Esophagus squamous epithelium (tissue), 5 donors: ENCODE data around the gene SETBP1. TPM values are rescaled to one million over a fixed set of nuclear protein-coding genes. Genes with fewer than 3 reads are reported as not detected.
A peak's percentile ranks its signal among the peaks of the same experiment; 100 is the strongest.

ENCODE experiments used
- DNase-seq: peaks from one replicate; lab custom pipeline; 2025; lab: John Stamatoyannopoulos, UW
- H3K27ac ChIP-seq, 4 donors: fragments of 200-600 bp; sonication (generic); one replicate each; pipeline ENCODE4 v1.5.1; 2016 to 2019; ENCODE audit warnings: mild to moderate bottlenecking in 1 of 4
- H3K27me3 ChIP-seq, 4 donors: fragments of 200-600 bp; sonication (generic); 1 replicate in 3 of 4; 2 replicates in 1 of 4; pipeline versions ENCODE4 v1.5.1 to v1.6.0; 2017 to 2021; ENCODE audit warnings: antibody characterized with exemption in 1 of 4
- H3K36me3 ChIP-seq, 3 donors: fragments of 200-600 bp; sonication (generic); one replicate each; pipeline ENCODE4 v1.5.1; 2016 to 2019
- H3K4me1 ChIP-seq, 3 donors: fragments of 200-600 bp; sonication (generic); one replicate each; pipeline ENCODE4 v1.5.1; 2017 to 2019
- H3K4me3 ChIP-seq, 4 donors: fragments of 200-600 bp; sonication (generic); 1 replicate in 3 of 4; 2 replicates in 1 of 4; pipeline ENCODE4 v1.5.1; 2016 to 2019; ENCODE audit warnings: mild to moderate bottlenecking in 2 of 4, moderate library complexity in 1 of 4
- H3K9me3 ChIP-seq, 3 donors: fragments of 200-600 bp; sonication (generic); one replicate each; pipeline ENCODE4 v1.5.1; 2016 to 2019
- POLR2A ChIP-seq, 4 donors: fragments of 450-650 bp; IDR thresholded peaks; one replicate each; pipeline ENCODE4 v1.6.1; 2017; ENCODE audit warnings: antibody characterized with exemption in 4 of 4, mild to moderate bottlenecking in 4 of 4, moderate library complexity in 3 of 4
- WGBS, 2 donors: methylation state at CpG; one replicate each; pipeline ENCODE4 v1.1.5; 2018; 5-methylcytosine and 5-hydroxymethylcytosine counted together
- intact Hi-C: fragments of 100-400 bp; cut with DNase I; formaldehyde crosslinking; loops from one replicate; pipeline ENCODE4 v1.15.0; 2022
- total RNA-seq, 4 donors: library from RNA; depleted of rRNA; stranded (reverse); fragments of >200 nt; gene quantifications; one replicate each; pipeline ENCODE4 v1.1.0, GENCODE V29; 2016
- TF ChIP-seq, protein P1 (sequence below), 6 experiments: fragments of 450-650 bp in 4 of 6; fragments of 200-600 bp in 2 of 6; sonication (generic) in 2 of 6; IDR thresholded peaks; one replicate each; pipeline ENCODE4 v1.5.1; 2016 to 2019; ENCODE audit warnings: antibody characterized with exemption in 6 of 6, mild to moderate bottlenecking in 4 of 6, moderate library complexity in 4 of 6
- donor health status: DM: yes; HTN: yes; CAD: no.

SETBP1 gene
- total RNA-seq, 4 donors from 2014 or later = 2.6 to 18.5 (median 6.4) TPM

DNA sequence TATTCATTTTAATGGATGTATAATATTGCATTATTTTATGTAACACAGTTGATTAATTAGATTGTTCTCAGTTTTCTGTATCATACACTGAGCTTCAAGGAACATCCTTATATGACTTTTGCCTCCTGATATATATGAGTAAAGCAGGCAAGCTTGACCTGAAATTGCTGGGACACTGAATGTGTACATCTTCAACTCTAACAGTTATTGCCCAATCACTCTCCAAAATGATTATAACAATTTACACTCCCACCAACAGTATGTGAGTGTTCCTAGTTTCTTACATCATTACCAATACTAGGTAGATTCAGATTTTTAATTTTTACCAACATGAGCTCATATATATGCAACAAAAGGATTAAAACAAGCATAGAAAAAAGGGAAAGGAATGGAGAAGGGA, 379.4 kb downstream of the SETBP1 start:
- no peaks in the 10 kb centered on the region for H3K27me3 ChIP-seq
- DNase-seq = no peak
- peaks cover 0 to 14% (median 0%) of the 10 kb centered on the region in 3 donors for H3K36me3 ChIP-seq
- TF ChIP-seq, protein P1, sequence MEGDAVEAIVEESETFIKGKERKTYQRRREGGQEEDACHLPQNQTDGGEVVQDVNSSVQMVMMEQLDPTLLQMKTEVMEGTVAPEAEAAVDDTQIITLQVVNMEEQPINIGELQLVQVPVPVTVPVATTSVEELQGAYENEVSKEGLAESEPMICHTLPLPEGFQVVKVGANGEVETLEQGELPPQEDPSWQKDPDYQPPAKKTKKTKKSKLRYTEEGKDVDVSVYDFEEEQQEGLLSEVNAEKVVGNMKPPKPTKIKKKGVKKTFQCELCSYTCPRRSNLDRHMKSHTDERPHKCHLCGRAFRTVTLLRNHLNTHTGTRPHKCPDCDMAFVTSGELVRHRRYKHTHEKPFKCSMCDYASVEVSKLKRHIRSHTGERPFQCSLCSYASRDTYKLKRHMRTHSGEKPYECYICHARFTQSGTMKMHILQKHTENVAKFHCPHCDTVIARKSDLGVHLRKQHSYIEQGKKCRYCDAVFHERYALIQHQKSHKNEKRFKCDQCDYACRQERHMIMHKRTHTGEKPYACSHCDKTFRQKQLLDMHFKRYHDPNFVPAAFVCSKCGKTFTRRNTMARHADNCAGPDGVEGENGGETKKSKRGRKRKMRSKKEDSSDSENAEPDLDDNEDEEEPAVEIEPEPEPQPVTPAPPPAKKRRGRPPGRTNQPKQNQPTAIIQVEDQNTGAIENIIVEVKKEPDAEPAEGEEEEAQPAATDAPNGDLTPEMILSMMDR (IDR thresholded peaks at IDR 0.05) = no peak
- TF ChIP-seq POLR2A (IDR thresholded peaks at IDR 0.05) = no peak
- H3K9me3 ChIP-seq = no peaks in the 10 kb centered on the region
- no peak overlapping the region for H3K4me3 ChIP-seq
- intact Hi-C loops = no loop called here
- no peaks in the 10 kb centered on the region for H3K4me1 ChIP-seq
- no peak overlapping the region for H3K27ac ChIP-seq

DNA sequence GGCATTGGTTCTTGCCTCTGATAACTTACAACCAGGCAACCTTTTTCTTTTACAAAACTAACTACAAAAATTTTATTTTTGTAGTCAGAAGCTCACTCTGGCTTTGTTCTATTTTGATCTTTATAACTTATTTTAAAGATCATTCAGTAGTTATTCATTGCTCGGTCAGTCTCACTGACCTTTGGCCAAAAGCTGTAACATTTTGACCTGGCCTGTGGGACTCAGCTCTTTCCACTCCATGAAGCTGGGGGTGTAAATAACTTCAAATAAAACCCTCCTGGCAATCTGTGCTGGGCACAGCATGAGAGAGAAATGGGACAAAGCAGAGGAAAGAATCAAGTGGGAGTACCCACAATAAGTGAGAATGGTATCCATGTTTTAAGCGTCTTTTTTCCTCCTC, 380.7 kb downstream of the SETBP1 start:
- TF ChIP-seq POLR2A (IDR thresholded peaks at IDR 0.05) = no peak
- TF ChIP-seq, protein P1 (IDR thresholded peaks at IDR 0.05) = no peak
- intact Hi-C loops = no loop called here
- Histone ChIP-seq H3K4me3 (no peak overlapping the region), H3K27ac (no peak overlapping the region), H3K36me3 (peaks cover 0 to 14% (median 0%) of the 10 kb centered on the region in 3 donors), H3K4me1 (peaks cover 0 to 3% (median 0%) of the 10 kb centered on the region in 3 donors), H3K27me3 (no peaks in the 10 kb centered on the region), H3K9me3 (no peaks in the 10 kb centered on the region)
- WGBS, 2 donors = 85% methylated on average over 2 of the region's 2 CpGs
- no peak for DNase-seq

DNA sequence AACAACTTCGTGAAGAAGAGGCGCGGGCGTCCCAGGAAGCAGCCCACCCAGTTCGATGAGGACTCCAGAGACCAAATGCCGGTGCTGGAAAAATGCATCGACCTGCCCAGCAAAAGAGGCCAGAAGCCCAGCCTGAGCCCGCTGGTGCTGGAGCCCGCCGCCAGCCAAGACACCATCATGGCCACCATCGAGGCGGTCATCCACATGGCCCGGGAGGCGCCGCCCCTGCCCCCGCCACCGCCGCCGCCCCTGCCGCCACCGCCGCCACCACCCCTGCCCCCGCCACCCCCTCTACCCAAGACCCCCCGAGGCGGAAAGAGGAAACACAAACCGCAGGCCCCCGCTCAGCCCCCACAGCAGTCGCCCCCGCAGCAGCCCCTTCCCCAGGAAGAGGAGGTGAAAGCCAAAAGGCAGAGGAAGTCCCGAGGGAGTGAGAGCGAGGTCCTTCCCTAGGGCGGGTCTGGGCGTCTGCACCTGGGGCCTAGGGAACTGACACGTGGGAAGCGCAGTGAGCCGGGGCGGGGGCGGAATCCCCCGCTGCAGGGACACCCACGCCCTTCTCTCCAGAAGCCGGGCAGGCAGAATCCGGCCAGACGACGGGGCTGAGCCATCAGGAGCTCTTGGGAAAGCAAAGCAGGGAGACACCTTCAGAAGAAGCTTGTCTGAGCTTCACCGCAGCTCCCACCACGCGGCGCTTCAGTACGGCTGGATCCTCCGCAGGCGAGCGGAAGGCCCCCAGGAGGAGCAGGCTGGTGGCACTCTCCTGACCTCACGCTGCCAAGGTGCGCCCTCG, 382.8 kb downstream of the SETBP1 start:
- DNase-seq = no peak
- Histone ChIP-seq H3K27me3 (no peaks in the 10 kb centered on the region), H3K4me1 (peaks cover 0 to 14% (median 0%) of the 10 kb centered on the region in 3 donors), H3K27ac (no peak overlapping the region), H3K4me3 (no peak overlapping the region), H3K9me3 (no peaks in the 10 kb centered on the region), H3K36me3 (peaks cover 0 to 14% (median 0%) of the 10 kb centered on the region in 3 donors)
- intact Hi-C loops = no loop called here
- TF ChIP-seq, protein P1 (IDR thresholded peaks at IDR 0.05) = no peak
- TF ChIP-seq POLR2A (IDR thresholded peaks at IDR 0.05) = no peak
- WGBS, 2 donors = 94 to 96% methylated on average over 9 to 18 of the region's 55 CpGs

DNA sequence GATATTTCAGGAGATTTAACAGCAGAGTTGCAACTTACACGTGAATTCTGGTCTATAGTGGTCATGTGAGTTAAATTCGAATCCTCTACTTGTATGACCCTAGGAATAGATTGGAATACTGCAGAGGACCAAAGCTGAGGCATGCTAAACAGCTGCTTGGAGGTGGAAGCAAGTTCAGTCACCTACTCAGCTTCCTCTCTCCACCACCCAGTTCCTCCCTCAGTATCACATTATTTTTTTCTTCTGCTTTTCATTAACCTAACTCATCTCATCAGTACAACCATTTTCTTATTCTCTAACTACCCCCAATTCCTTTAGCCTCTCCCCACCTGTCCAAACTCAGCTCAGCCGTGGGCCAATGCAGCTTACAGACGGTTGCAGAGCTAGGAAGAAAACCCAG, 385.5 kb downstream of the SETBP1 start:
- intact Hi-C loops = no loop called here

DNA sequence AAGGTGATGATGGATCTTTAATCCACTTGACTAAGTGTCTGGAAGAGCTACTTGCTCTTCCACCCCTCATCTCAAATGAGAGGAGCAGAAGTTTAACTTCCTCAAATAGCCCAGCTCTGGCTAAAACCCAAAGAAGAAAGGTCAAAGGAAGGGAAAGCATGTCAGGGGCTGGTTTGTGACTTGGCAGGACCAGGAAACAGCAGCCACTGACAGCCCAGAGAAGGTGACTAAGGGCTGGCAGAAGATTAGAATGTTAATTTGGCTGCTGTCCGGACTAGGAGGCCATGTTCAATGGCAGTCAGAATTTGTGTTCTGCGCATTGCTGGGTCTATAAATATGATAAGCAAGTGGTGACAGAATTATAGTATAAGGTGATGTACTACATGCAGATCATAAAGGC, 386.2 kb downstream of the SETBP1 start:
- no peaks in the 10 kb centered on the region for H3K9me3 ChIP-seq
- peak overlapping the region in 1 of 4 donors; percentile 19 for H3K27ac ChIP-seq
- H3K4me1 ChIP-seq = peaks cover 0 to 14% (median 0%) of the 10 kb centered on the region in 3 donors
- DNase-seq = no peak
- intact Hi-C loops = no loop called here
- H3K36me3 ChIP-seq = peaks cover 0 to 14% (median 0%) of the 10 kb centered on the region in 3 donors
- WGBS, 2 donors = 55 to 61% methylated on average over 2 of the region's 2 CpGs
- TF ChIP-seq POLR2A (IDR thresholded peaks at IDR 0.05) = no peak
- TF ChIP-seq, protein P1 (IDR thresholded peaks at IDR 0.05) = no peak
- H3K27me3 ChIP-seq = no peaks in the 10 kb centered on the region
- H3K4me3 ChIP-seq = no peak overlapping the region

More for the DNA sequence above, 385.5 kb downstream of the SETBP1 start:
- DNase-seq = no peak
- H3K27ac ChIP-seq = no peak overlapping the region
- H3K36me3 ChIP-seq = peaks cover 0 to 14% (median 0%) of the 10 kb centered on the region in 3 donors
- H3K4me3 ChIP-seq = no peak overlapping the region
- TF ChIP-seq POLR2A (IDR thresholded peaks at IDR 0.05) = no peak
- TF ChIP-seq, protein P1 (IDR thresholded peaks at IDR 0.05) = no peak
- peaks cover 0 to 14% (median 0%) of the 10 kb centered on the region in 3 donors for H3K4me1 ChIP-seq
- no peaks in the 10 kb centered on the region for H3K9me3 ChIP-seq
- 80 to 87% methylated on average over 4 of the region's 4 CpGs for WGBS, 2 donors
- H3K27me3 ChIP-seq = no peaks in the 10 kb centered on the region
